Measurements from ENCODE around the gene SULT1C2. TPM values are rescaled to one million over a fixed set of nuclear protein-coding genes. Genes with fewer than 3 reads are reported as not detected.
A peak's percentile ranks its signal among the peaks of the same experiment; 100 is the strongest.

Gene SULT1C2
- total and polyA plus RNA-seq, 9 of the 15 experiments (the other 6 are each of a cell fraction or from before 2014, with no cell fraction given): 0.22 TPM; not detected in 8

DNA sequence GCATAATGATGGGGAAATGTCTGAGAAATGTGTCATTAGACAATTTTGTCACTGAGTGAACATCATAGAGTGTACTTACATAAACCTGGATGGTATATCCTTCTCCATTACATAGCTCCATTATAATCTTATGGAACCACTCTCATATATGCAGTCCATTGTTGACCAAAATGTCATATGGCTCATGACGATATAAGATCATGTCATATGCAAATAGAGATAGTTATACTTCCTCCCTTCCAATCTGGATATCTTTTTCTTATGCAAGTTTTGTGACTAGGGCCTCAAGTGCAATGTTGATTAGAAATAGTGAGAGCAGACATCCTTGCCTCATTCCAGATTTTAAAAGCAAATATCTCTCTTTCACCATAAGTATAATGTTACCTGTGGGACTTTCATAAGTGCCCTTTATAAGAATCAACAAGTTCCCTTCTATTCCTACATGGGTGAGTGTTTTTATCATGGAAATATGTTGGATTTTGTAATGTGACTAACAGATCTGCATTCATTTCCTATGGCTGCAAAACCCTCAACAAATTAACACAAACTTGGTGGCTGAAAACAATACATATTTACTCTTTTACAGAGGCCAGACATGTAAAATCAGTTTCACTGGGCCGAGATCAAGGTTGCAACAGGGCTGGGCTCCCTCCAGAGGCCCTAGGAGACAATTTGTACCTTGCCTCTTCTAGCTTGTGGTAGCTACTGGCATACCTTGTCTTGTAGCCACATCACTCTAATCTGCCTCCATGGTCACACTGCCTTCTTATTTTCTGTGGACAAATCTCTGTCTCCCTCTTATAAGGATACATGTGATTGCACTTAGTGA is 67.4 kb downstream of the SULT1C2 start (continued):
- TF ChIP-seq NCOA1 (IDR thresholded peaks at IDR 0.05; ENCODE audit: low read depth) (no peak), PCBP1 (IDR thresholded peaks at IDR 0.05; ENCODE audit: low read depth, low read length, poor library complexity, severe bottlenecking) (no peak), SUPT5H (IDR thresholded peaks at IDR 0.05) (peak; percentile 87), FOXA3 (CRISPR knock-in tag; conservative IDR thresholded peaks at IDR 0.05 in 1 of 2, IDR thresholded peaks at IDR 0.05 in 1 of 2) (peak in 1 of 2 experiments; percentile 76; a peak in 3 of 4 replicates), XRCC4 (IDR thresholded peaks at IDR 0.05; ENCODE audit: extremely low read depth, insufficient read depth, insufficient read length) (no peak), HDAC3 (IDR thresholded peaks at IDR 0.05; ENCODE audit: borderline replicate concordance, partially characterized antibody) (no peak), ZNF354B (CRISPR knock-in tag; IDR thresholded peaks at IDR 0.05) (no peak), KLF1 (tag; IDR thresholded peaks at IDR 0.05) (no peak), ZNF311 (CRISPR knock-in tag; IDR thresholded peaks at IDR 0.05) (no peak), CBX1 (IDR thresholded peaks at IDR 0.05; ENCODE audit: low read depth) (no peak; the same call in 1 of the 2 replicates), ZFP36 (IDR thresholded peaks at IDR 0.05; ENCODE audit: low read depth, low read length, partially characterized antibody) (no peak), TCF7L2 (IDR thresholded peaks at IDR 0.05; ENCODE audit: low read depth, low read length) (no peak), ZNF347 (CRISPR knock-in tag; IDR thresholded peaks at IDR 0.05; ENCODE audit: low read depth) (no peak), ADNP (tag; IDR thresholded peaks at IDR 0.05) (no peak), MAZ (CRISPR knock-in tag; conservative IDR thresholded peaks at IDR 0.05 in 1 of 2, IDR thresholded peaks at IDR 0.05 in 1 of 2) (no peak; a peak in 1 of 4 replicates), EP300 (IDR thresholded peaks at IDR 0.05; ENCODE audit: low read length) (no peak), SLC30A9 (CRISPR knock-in tag; IDR thresholded peaks at IDR 0.05) (no peak)
- TF ChIP-seq, protein P1, sequence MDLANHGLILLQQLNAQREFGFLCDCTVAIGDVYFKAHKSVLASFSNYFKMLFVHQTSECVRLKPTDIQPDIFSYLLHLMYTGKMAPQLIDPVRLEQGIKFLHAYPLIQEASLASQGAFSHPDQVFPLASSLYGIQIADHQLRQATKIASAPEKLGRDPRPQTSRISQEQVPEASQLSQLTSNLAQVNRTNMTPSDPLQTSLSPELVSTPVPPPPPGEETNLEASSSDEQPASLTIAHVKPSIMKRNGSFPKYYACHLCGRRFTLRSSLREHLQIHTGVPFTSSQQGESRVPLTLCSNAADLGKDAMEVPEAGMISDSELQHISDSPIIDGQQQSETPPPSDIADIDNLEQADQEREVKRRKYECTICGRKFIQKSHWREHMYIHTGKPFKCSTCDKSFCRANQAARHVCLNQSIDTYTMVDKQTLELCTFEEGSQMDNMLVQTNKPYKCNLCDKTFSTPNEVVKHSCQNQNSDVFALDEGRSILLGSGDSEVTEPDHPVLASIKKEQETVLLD (IDR thresholded peaks at IDR 0.05): no peak
- TF ChIP-seq, protein P2, sequence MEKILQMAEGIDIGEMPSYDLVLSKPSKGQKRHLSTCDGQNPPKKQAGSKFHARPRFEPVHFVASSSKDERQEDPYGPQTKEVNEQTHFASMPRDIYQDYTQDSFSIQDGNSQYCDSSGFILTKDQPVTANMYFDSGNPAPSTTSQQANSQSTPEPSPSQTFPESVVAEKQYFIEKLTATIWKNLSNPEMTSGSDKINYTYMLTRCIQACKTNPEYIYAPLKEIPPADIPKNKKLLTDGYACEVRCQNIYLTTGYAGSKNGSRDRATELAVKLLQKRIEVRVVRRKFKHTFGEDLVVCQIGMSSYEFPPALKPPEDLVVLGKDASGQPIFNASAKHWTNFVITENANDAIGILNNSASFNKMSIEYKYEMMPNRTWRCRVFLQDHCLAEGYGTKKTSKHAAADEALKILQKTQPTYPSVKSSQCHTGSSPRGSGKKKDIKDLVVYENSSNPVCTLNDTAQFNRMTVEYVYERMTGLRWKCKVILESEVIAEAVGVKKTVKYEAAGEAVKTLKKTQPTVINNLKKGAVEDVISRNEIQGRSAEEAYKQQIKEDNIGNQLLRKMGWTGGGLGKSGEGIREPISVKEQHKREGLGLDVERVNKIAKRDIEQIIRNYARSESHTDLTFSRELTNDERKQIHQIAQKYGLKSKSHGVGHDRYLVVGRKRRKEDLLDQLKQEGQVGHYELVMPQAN (IDR thresholded peaks at IDR 0.05; ENCODE audit: borderline replicate concordance): no peak
- TF ChIP-seq, protein P3, sequence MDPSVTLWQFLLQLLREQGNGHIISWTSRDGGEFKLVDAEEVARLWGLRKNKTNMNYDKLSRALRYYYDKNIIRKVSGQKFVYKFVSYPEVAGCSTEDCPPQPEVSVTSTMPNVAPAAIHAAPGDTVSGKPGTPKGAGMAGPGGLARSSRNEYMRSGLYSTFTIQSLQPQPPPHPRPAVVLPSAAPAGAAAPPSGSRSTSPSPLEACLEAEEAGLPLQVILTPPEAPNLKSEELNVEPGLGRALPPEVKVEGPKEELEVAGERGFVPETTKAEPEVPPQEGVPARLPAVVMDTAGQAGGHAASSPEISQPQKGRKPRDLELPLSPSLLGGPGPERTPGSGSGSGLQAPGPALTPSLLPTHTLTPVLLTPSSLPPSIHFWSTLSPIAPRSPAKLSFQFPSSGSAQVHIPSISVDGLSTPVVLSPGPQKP (CRISPR knock-in tag; IDR thresholded peaks at IDR 0.05): no peak
- TF ChIP-seq, protein P4, sequence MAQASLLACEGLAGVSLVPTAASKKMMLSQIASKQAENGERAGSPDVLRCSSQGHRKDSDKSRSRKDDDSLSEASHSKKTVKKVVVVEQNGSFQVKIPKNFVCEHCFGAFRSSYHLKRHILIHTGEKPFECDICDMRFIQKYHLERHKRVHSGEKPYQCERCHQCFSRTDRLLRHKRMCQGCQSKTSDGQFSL (CRISPR knock-in tag; IDR thresholded peaks at IDR 0.05): no peak
- TF ChIP-seq, protein P4 (tag; IDR thresholded peaks at IDR 0.05): no peak
